ENCODE results near the gene NTNG1. TPM values are rescaled to one million over a fixed set of nuclear protein-coding genes. Genes with fewer than 3 reads are reported as not detected.

Gene NTNG1
- total and polyA plus RNA-seq, 2 of the 13 experiments (the other 11 are each of a cell fraction or from before 2014, with no cell fraction given), result not detected

GRCh38 chr1:107243461-107243860, 102.6 kb downstream of the NTNG1 start:
- no peaks in the 10 kb centered on the region for H4K20me1 ChIP-seq (ENCODE audit: insufficient read depth, low read length)
- FAIRE-seq, result no peak
- ATAC-seq, result no peak
- intact Hi-C loops (cut with micrococcal nuclease; ENCODE audit: unreplicated experiment) (no loop called here), in situ Hi-C loops (cut with HindIII; ENCODE audit: extremely low pct_ligation_motif_present, low pct_unique_long_range_greater_than_20kb) (no loop called here)
- H3K27me3 ChIP-seq (ENCODE audit: control insufficient read depth in 1 of 2, insufficient read depth in 2 of 2, low read length in 2 of 2), result no peaks in the 10 kb centered on the region; a peak in 1 of 5 replicates
- no peak overlapping the region for H3K4me3 ChIP-seq (replicated peaks in 1 of 3; ENCODE audit: insufficient read depth in 1 of 3, low read depth in 2 of 3, low read length in 3 of 3)
- ChIA-PET CTCF (ENCODE audit: low intra/inter-chr PET ratio, low total read pairs) (no interaction called here), POLR2A (no interaction called here)
- no peak for DNase-seq (ENCODE audit: low spot score)
- no peaks in the 10 kb centered on the region for H3K79me2 ChIP-seq (ENCODE audit: insufficient read depth, low read length)
- H3K4me1 ChIP-seq (ENCODE audit: insufficient read depth, low read length), result no peaks in the 10 kb centered on the region
- H3K4me2 ChIP-seq (ENCODE audit: low read depth, low read length), result no peak overlapping the region
- H3K27ac ChIP-seq (ENCODE audit: extremely low read length, insufficient read depth, low read length), result no peak overlapping the region
- H3K9ac ChIP-seq (ENCODE audit: insufficient read depth, low read depth, low read length), result no peak overlapping the region
- WGBS (ENCODE audit: low lambda C conversion rate), result 53% methylated on average over 7 of the region's 7 CpGs
- TF ChIP-seq THRA (CRISPR knock-in tag; IDR thresholded peaks at IDR 0.05; ENCODE audit: borderline replicate concordance) (no peak), ZFP41 (CRISPR knock-in tag; IDR thresholded peaks at IDR 0.05; ENCODE audit: borderline replicate concordance) (no peak), MTF1 (CRISPR knock-in tag; IDR thresholded peaks at IDR 0.05) (no peak), ZNF350 (CRISPR knock-in tag; IDR thresholded peaks at IDR 0.05; ENCODE audit: borderline replicate concordance, low read depth) (no peak), FOXK2 (IDR thresholded peaks at IDR 0.05) (no peak), ATF7 (IDR thresholded peaks at IDR 0.05) (no peak), ATF7 (CRISPR knock-in tag; IDR thresholded peaks at IDR 0.05) (no peak), ZNF841 (CRISPR knock-in tag; IDR thresholded peaks at IDR 0.05; ENCODE audit: borderline replicate concordance) (no peak), ZNF549 (CRISPR knock-in tag; IDR thresholded peaks at IDR 0.05) (no peak)
- TF ChIP-seq, protein P1, sequence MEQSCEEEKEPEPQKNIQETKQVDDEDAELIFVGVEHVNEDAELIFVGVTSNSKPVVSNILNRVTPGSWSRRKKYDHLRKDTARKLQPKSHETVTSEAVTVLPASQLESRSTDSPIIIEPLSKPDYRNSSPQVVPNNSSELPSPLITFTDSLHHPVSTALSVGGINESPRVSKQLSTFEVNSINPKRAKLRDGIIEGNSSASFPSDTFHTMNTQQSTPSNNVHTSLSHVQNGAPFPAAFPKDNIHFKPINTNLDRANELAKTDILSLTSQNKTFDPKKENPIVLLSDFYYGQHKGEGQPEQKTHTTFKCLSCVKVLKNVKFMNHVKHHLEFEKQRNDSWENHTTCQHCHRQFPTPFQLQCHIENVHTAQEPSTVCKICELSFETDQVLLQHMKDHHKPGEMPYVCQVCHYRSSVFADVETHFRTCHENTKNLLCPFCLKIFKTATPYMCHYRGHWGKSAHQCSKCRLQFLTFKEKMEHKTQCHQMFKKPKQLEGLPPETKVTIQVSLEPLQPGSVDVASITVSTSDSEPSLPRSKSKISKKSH (CRISPR knock-in tag; IDR thresholded peaks at IDR 0.05; ENCODE audit: borderline replicate concordance), result no peak
- H3K9me3 ChIP-seq (ENCODE audit: low read length), result no peaks in the 10 kb centered on the region; the same call in 1 of the 2 replicates
- no TSS peak for BruUV-seq (replicated peaks)
- no peak overlapping the region for H2AFZ ChIP-seq (ENCODE audit: low read length)
- no peaks in the 10 kb centered on the region for H3K36me3 ChIP-seq (replicated peaks in 1 of 2; ENCODE audit: control insufficient read depth in 1 of 2, insufficient read depth in 2 of 2, low read length in 2 of 2)
